ENCODE results near the gene LIPC.

The LIPC gene

DNA sequence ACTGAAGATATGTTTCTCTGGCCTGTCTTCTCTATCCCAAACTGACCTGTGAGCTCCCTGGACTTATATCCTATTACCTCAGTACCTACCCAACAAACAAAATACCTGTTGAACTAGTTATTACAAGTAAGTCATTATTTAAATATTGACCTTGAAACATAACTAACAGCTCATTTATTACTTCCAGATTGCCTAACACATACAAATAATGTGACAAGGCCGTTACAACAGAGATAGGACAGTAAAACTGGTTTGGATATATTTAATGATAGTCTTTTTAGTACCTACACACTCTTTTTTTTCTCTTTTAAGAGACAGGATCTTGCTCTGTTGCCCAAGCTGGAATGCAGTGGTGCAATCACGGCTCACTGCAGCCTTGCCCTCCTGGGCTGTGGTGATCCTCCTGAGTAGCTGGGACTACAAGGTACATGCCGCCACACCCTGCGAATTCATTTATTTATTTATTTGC lies 172.7 kb downstream of the LIPC start:
- H4K20me1 ChIP-seq (ENCODE audit: low read depth, low read length), result no peaks in the 10 kb centered on the region
- no peak overlapping the region for H3K4me2 ChIP-seq (ENCODE audit: low read depth, low read length, poor library complexity, severe bottlenecking)
- H3K9ac ChIP-seq (ENCODE audit: low read length), result no peak overlapping the region
- H3K9me2 ChIP-seq (replicated peaks; ENCODE audit: insufficient read depth, low read length), result no peaks in the 10 kb centered on the region
- H3K27ac ChIP-seq (ENCODE audit: low read depth, low read length), result no peak overlapping the region
- H3K79me2 ChIP-seq (ENCODE audit: insufficient read depth, low read length), result no peaks in the 10 kb centered on the region
- no peaks in the 10 kb centered on the region for H3K27me3 ChIP-seq (ENCODE audit: low read length)
- no peaks in the 10 kb centered on the region for H3K9me3 ChIP-seq (ENCODE audit: insufficient read depth, low read length)
- no peak overlapping the region for H3K4me3 ChIP-seq (ENCODE audit: insufficient read depth, low read length, poor library complexity, severe bottlenecking)
- no peak overlapping the region for H2AFZ ChIP-seq (ENCODE audit: low read depth, low read length, severe bottlenecking)
- H3K36me3 ChIP-seq (ENCODE audit: low read length), result peaks cover 3% of the 10 kb centered on the region; the same call in 1 of the 2 replicates
- TF ChIP-seq, protein P1, sequence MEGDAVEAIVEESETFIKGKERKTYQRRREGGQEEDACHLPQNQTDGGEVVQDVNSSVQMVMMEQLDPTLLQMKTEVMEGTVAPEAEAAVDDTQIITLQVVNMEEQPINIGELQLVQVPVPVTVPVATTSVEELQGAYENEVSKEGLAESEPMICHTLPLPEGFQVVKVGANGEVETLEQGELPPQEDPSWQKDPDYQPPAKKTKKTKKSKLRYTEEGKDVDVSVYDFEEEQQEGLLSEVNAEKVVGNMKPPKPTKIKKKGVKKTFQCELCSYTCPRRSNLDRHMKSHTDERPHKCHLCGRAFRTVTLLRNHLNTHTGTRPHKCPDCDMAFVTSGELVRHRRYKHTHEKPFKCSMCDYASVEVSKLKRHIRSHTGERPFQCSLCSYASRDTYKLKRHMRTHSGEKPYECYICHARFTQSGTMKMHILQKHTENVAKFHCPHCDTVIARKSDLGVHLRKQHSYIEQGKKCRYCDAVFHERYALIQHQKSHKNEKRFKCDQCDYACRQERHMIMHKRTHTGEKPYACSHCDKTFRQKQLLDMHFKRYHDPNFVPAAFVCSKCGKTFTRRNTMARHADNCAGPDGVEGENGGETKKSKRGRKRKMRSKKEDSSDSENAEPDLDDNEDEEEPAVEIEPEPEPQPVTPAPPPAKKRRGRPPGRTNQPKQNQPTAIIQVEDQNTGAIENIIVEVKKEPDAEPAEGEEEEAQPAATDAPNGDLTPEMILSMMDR (IDR thresholded peaks at IDR 0.05; ENCODE audit: insufficient read depth, low read length, poor library complexity, severe bottlenecking), result no peak
- no peak for TF ChIP-seq EZH2phosphoT487 (conservative IDR thresholded peaks at IDR 0.05; ENCODE audit: low read length)
- H3F3A ChIP-seq (ENCODE audit: insufficient read depth), result no peaks in the 10 kb centered on the region

DNA sequence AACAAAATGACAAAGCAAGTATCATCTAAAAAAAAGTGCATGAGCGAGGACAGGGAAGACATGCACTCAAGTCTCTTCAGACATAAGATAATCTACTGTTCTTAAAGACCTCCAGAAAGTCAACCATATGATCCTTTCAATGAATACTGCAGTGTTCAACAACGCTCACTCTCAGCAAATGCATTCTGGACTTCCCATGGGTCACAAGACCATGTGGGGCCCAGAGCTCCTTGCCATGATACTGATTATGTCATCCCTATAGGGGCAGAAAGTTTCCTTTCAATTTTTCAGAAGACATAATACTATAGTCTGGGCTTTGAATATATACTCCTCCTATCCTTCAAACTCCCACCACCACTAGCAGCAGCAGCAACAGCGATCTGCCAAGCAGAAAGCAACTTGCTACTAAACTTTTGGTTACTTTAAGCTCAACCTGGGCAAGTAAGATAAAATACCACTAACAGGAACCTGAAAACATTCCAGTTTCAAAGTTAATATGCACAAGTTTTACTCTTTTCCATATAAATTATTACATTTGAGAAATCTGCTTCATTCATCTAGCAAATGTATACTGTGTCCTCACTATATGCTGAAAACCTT lies 174.2 kb downstream of the LIPC start:
- H3K36me3 ChIP-seq (ENCODE audit: low read length), result peaks cover 3% of the 10 kb centered on the region; the same call in 1 of the 2 replicates
- H4K20me1 ChIP-seq (ENCODE audit: low read depth, low read length), result no peaks in the 10 kb centered on the region
- H3K9me2 ChIP-seq (replicated peaks; ENCODE audit: insufficient read depth, low read length), result no peaks in the 10 kb centered on the region
- H3K9me3 ChIP-seq (ENCODE audit: insufficient read depth, low read length), result no peaks in the 10 kb centered on the region
- no peak overlapping the region for H3K4me3 ChIP-seq (ENCODE audit: insufficient read depth, low read length, poor library complexity, severe bottlenecking)
- H3K9ac ChIP-seq (ENCODE audit: low read length), result no peak overlapping the region
- no peak overlapping the region for H2AFZ ChIP-seq (ENCODE audit: low read depth, low read length, severe bottlenecking)
- H3K4me2 ChIP-seq (ENCODE audit: low read depth, low read length, poor library complexity, severe bottlenecking), result no peak overlapping the region
- H3K79me2 ChIP-seq (ENCODE audit: insufficient read depth, low read length), result no peaks in the 10 kb centered on the region
- no peaks in the 10 kb centered on the region for H3F3A ChIP-seq (ENCODE audit: insufficient read depth)
- H3K27me3 ChIP-seq (ENCODE audit: low read length), result no peaks in the 10 kb centered on the region
- no peak for TF ChIP-seq EZH2phosphoT487 (conservative IDR thresholded peaks at IDR 0.05; ENCODE audit: low read length)
- TF ChIP-seq, protein P1 (IDR thresholded peaks at IDR 0.05; ENCODE audit: insufficient read depth, low read length, poor library complexity, severe bottlenecking), result no peak
- H3K27ac ChIP-seq (ENCODE audit: low read depth, low read length), result no peak overlapping the region

- Histone ChIP-seq H3K4me2 (ENCODE audit: low read depth, low read length, poor library complexity, severe bottlenecking) (no peak overlapping the region), H3K4me3 (ENCODE audit: insufficient read depth, low read length, poor library complexity, severe bottlenecking) (no peak overlapping the region), H2AFZ (ENCODE audit: low read depth, low read length, severe bottlenecking) (no peak overlapping the region), H3K9me2 (replicated peaks; ENCODE audit: insufficient read depth, low read length) (no peaks in the 10 kb centered on the region), H3K27ac (ENCODE audit: low read depth, low read length) (no peak overlapping the region), H3K9me3 (ENCODE audit: insufficient read depth, low read length) (no peaks in the 10 kb centered on the region), H3K9ac (ENCODE audit: low read length) (no peak overlapping the region), H3K36me3 (ENCODE audit: low read length) (peaks cover 3% of the 10 kb centered on the region; the same call in 1 of the 2 replicates), H3K27me3 (ENCODE audit: low read length) (no peaks in the 10 kb centered on the region), H4K20me1 (ENCODE audit: low read depth, low read length) (no peaks in the 10 kb centered on the region), H3K79me2 (ENCODE audit: insufficient read depth, low read length) (no peaks in the 10 kb centered on the region), H3F3A (ENCODE audit: insufficient read depth) (no peaks in the 10 kb centered on the region)
- no peak for TF ChIP-seq EZH2phosphoT487 (conservative IDR thresholded peaks at IDR 0.05; ENCODE audit: low read length)
- TF ChIP-seq, protein P1 (IDR thresholded peaks at IDR 0.05; ENCODE audit: insufficient read depth, low read length, poor library complexity, severe bottlenecking), result no peak
These were observed 174.8 kb downstream of the LIPC start for GRCh38 chr15:58606577-58607080.
